ENCODE results near the gene TEX261. TPM values are rescaled to one million over a fixed set of nuclear protein-coding genes. Genes with fewer than 3 reads are reported as not detected.

Gene TEX261
- total RNA-seq, 2 experiments from 2014 or later, result 34.5 to 45.8 TPM

- no TSS peak for BruUV-seq (replicated peaks)
- CTCF ChIA-PET (ENCODE audit: unreplicated experiment), result interaction anchor here (1.0 kb wide), 1 partner anchor 148 kb away, joined by 3 read pairs; no protein-coding TSS in a partner anchor
- intact Hi-C loops (cut with micrococcal nuclease; ENCODE audit: unreplicated experiment), result no loop called here
- no peak for DNase-seq (ENCODE audit: low spot score)
- no peaks in the 10 kb centered on the region for H3K9me2 ChIP-seq (ENCODE audit: insufficient read depth, low read length)
- POLR2A ChIA-PET, result interaction anchor here (0.5 to 0.6 kb wide), 2 partner anchors 49 to 266 kb away, joined by 3 read pairs; no protein-coding TSS in a partner anchor
- H3K4me1 ChIP-seq (ENCODE audit: insufficient read depth, low read length, poor library complexity, severe bottlenecking), result no peaks in the 10 kb centered on the region
- no peaks in the 10 kb centered on the region for H3K9me3 ChIP-seq (ENCODE audit: low read length)
- no peak overlapping the region for H3K4me2 ChIP-seq (ENCODE audit: low read length)
- no peaks in the 10 kb centered on the region for H3K79me2 ChIP-seq (ENCODE audit: insufficient read depth, low read depth, low read length)
- no peaks in the 10 kb centered on the region for H4K20me1 ChIP-seq (ENCODE audit: insufficient read depth, low read length)
- no peak overlapping the region for H3K27ac ChIP-seq (ENCODE audit: low read depth, low read length, poor library complexity, severe bottlenecking)
- no peak for TF ChIP-seq EZH2phosphoT487 (IDR thresholded peaks at IDR 0.05; ENCODE audit: borderline replicate concordance, low read depth, low read length)
- TF ChIP-seq, protein P1, sequence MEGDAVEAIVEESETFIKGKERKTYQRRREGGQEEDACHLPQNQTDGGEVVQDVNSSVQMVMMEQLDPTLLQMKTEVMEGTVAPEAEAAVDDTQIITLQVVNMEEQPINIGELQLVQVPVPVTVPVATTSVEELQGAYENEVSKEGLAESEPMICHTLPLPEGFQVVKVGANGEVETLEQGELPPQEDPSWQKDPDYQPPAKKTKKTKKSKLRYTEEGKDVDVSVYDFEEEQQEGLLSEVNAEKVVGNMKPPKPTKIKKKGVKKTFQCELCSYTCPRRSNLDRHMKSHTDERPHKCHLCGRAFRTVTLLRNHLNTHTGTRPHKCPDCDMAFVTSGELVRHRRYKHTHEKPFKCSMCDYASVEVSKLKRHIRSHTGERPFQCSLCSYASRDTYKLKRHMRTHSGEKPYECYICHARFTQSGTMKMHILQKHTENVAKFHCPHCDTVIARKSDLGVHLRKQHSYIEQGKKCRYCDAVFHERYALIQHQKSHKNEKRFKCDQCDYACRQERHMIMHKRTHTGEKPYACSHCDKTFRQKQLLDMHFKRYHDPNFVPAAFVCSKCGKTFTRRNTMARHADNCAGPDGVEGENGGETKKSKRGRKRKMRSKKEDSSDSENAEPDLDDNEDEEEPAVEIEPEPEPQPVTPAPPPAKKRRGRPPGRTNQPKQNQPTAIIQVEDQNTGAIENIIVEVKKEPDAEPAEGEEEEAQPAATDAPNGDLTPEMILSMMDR (conservative IDR thresholded peaks at IDR 0.05; ENCODE audit: low read length), result no peak
- H3K36me3 ChIP-seq (ENCODE audit: insufficient read depth, low read length), result no peaks in the 10 kb centered on the region
- H3K4me3 ChIP-seq (ENCODE audit: low read depth, low read length, poor library complexity, severe bottlenecking), result no peak overlapping the region
- no peak overlapping the region for H2AFZ ChIP-seq (ENCODE audit: low read length)
Measured at GRCh38 chr2:71006955-71007799, 12.5 kb upstream of the TEX261 start.

DNA sequence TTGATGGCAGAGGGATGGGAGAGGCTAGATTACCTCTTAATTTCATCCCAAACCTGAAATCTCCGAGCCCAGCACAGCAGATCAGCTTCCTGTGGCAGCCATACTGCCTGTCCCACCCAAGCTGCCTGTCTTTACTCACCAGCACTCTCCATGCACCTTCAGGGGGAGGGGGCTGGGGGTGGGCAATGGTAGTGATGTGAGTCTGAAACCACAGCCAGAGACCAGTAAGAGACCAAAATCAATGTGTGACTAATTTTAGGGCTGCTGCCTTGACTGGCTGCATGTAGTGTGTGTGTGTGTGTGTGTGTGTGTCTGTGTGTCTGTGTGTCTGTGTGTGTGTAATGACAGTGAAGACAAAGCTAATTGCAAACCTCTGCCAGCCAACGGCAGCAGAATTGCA lies 11.7 kb upstream of the TEX261 start:
- Histone ChIP-seq H3K9me3 (ENCODE audit: low read length) (no peaks in the 10 kb centered on the region), H3K79me2 (ENCODE audit: insufficient read depth, low read depth, low read length) (no peaks in the 10 kb centered on the region), H3K27ac (ENCODE audit: low read depth, low read length, poor library complexity, severe bottlenecking) (no peak overlapping the region), H3K4me1 (ENCODE audit: insufficient read depth, low read length, poor library complexity, severe bottlenecking) (peaks cover 6% of the 10 kb centered on the region), H3K4me3 (ENCODE audit: low read depth, low read length, poor library complexity, severe bottlenecking) (no peak overlapping the region), H3K4me2 (ENCODE audit: low read length) (no peak overlapping the region), H2AFZ (ENCODE audit: low read length) (no peak overlapping the region), H3K36me3 (ENCODE audit: insufficient read depth, low read length) (no peaks in the 10 kb centered on the region), H3K9me2 (ENCODE audit: insufficient read depth, low read length) (no peaks in the 10 kb centered on the region), H4K20me1 (ENCODE audit: insufficient read depth, low read length) (no peaks in the 10 kb centered on the region)
- ChIA-PET CTCF (ENCODE audit: unreplicated experiment) (no interaction called here), POLR2A (no interaction called here)
- intact Hi-C loops (cut with micrococcal nuclease; ENCODE audit: unreplicated experiment), result no loop called here
- DNase-seq (ENCODE audit: low spot score), result no peak
- BruUV-seq (replicated peaks), result no TSS peak
- TF ChIP-seq, protein P1 (conservative IDR thresholded peaks at IDR 0.05; ENCODE audit: low read length), result no peak
- TF ChIP-seq EZH2phosphoT487 (IDR thresholded peaks at IDR 0.05; ENCODE audit: borderline replicate concordance, low read depth, low read length), result no peak

Measured in OCI-LY7 (cell line).